Gastrocnemius medialis (tissue), 4 donors: Measurements from ENCODE around the gene ZFYVE21.

Source experiments
- POLR2A ChIP-seq, 2 donors: fragments of 450-650 bp; IDR thresholded peaks; one replicate each; pipeline ENCODE4 v1.6.1; 2017; ENCODE audit warnings: antibody characterized with exemption in 2 of 2, mild to moderate bottlenecking in 2 of 2, moderate library complexity in 2 of 2
- TF ChIP-seq, protein P1 (sequence below), 5 experiments: fragments of 450-650 bp in 3 of 5; fragments of 200-600 bp in 2 of 5; sonication (generic) in 2 of 5; IDR thresholded peaks in 4 of 5; conservative IDR thresholded peaks in 1 of 5; 1 replicate in 4 of 5; 2 replicates in 1 of 5; pipeline ENCODE4 v1.5.1; 2016 to 2019; ENCODE audit warnings: antibody characterized with exemption in 5 of 5, mild to moderate bottlenecking in 3 of 5, moderate library complexity in 3 of 5

DNA sequence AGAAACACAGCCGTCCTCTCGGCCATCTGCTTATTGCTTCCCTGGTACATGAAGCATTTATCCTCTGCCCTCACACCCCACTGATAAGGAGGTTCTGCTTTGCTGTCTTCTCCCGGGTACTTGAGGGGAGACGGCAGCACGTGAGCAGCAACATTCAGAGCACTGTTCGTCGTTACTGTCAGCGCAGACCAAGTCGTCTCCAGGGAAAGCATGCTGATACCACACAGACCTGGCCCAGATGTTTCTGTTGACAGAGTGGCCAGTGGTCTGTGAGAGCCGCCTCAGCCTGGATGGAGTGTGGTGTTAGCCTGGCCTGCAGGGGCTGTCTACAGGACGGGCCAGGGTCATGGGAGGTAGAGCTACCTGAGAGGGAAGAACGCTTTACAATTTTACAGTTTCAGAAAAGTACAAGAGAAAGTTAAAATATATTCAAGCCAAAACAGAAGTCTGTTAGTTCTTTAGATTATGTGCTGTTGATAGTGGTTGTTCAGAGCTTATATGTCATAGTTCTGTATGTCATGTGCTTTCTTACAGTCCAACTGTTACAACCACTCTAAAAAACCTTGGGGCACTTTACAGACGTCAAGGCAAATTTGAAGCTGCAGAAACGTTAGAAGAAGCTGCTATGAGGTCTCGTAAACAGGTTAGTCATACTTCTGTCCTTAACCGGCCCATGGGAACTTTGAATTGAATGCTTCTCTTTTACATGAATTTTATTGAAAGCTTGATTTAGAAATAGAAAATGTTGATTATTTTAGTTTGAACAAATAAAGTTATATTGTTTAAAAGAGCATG lies 38.5 kb upstream of the ZFYVE21 start:
- TF ChIP-seq, protein P1, sequence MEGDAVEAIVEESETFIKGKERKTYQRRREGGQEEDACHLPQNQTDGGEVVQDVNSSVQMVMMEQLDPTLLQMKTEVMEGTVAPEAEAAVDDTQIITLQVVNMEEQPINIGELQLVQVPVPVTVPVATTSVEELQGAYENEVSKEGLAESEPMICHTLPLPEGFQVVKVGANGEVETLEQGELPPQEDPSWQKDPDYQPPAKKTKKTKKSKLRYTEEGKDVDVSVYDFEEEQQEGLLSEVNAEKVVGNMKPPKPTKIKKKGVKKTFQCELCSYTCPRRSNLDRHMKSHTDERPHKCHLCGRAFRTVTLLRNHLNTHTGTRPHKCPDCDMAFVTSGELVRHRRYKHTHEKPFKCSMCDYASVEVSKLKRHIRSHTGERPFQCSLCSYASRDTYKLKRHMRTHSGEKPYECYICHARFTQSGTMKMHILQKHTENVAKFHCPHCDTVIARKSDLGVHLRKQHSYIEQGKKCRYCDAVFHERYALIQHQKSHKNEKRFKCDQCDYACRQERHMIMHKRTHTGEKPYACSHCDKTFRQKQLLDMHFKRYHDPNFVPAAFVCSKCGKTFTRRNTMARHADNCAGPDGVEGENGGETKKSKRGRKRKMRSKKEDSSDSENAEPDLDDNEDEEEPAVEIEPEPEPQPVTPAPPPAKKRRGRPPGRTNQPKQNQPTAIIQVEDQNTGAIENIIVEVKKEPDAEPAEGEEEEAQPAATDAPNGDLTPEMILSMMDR (IDR thresholded peaks at IDR 0.05 in 4 of 5, conservative IDR thresholded peaks at IDR 0.05 in 1 of 5), result no peak
- no peak for TF ChIP-seq POLR2A (IDR thresholded peaks at IDR 0.05)
